Fibroblast of lung (primary cell): Measurements from ENCODE around the gene PXMP4. TPM values are rescaled to one million over a fixed set of nuclear protein-coding genes. Genes with fewer than 3 reads are reported as not detected.

Experiments
- DNase-seq, 2 donors: peaks; one replicate each; pipeline versions ENCODE4 v3.0.0 to v3.0.0-alpha.2; 2010; ENCODE audit warnings: low read depth in 2 of 2
- H2AFZ ChIP-seq: 2 replicates; pipeline ENCODE4 v1.5.1; 2012; ENCODE audit warnings: low read length, control low read depth, inconsistent platforms
- H3K27ac ChIP-seq: 2 replicates; pipeline ENCODE4 v1.5.1; 2011; ENCODE audit warnings: low read length, control low read depth; ENCODE audit not compliant: insufficient read depth
- H3K27me3 ChIP-seq: 2 replicates; pipeline ENCODE4 v1.5.1; 2011; ENCODE audit warnings: mild to moderate bottlenecking, low read length; ENCODE audit not compliant: control insufficient read depth, insufficient read depth
- H3K36me3 ChIP-seq: 2 replicates; pipeline ENCODE4 v1.5.1; 2011; ENCODE audit warnings: low read length; ENCODE audit not compliant: control insufficient read depth, insufficient read depth
- H3K4me1 ChIP-seq: 2 replicates; pipeline ENCODE4 v1.5.1; 2011; ENCODE audit warnings: low read length; ENCODE audit not compliant: control insufficient read depth, insufficient read depth; ENCODE audit errors: extremely low read depth
- H3K4me2 ChIP-seq: 2 replicates; pipeline ENCODE4 v1.5.1; 2011; ENCODE audit warnings: low read length, control low read depth; ENCODE audit not compliant: insufficient read depth; ENCODE audit errors: extremely low read depth
- H3K4me3 ChIP-seq, 4 experiments: fragments of 200-600 bp in 1 of 4; sonication (generic) in 1 of 4; replicated peaks in 1 of 4; 2 replicates each; pipeline ENCODE4 v1.5.1; 2011 to 2016; ENCODE audit warnings: low read length in 4 of 4, low read depth in 3 of 4, mild to moderate bottlenecking in 3 of 4, control low read depth in 2 of 4, inconsistent platforms in 1 of 4, mixed read lengths in 1 of 4; ENCODE audit not compliant: insufficient read depth in 1 of 4; ENCODE audit errors: control extremely low read depth in 1 of 4
- H3K79me2 ChIP-seq: 2 replicates; pipeline ENCODE4 v1.5.1; 2012; ENCODE audit warnings: mild to moderate bottlenecking, low read length, inconsistent platforms; ENCODE audit not compliant: control insufficient read depth, insufficient read depth
- H3K9ac ChIP-seq: 2 replicates; pipeline ENCODE4 v1.5.1; 2011; ENCODE audit warnings: mild to moderate bottlenecking, low read length, control low read depth; ENCODE audit not compliant: insufficient read depth
- H3K9me3 ChIP-seq: 2 replicates; pipeline ENCODE4 v1.5.1; 2012; ENCODE audit warnings: low read depth, low read length; ENCODE audit not compliant: control insufficient read depth, insufficient read depth
- H4K20me1 ChIP-seq: 2 replicates; pipeline ENCODE4 v1.5.1; 2011; ENCODE audit warnings: low read length; ENCODE audit not compliant: control insufficient read depth, insufficient read depth; ENCODE audit errors: extremely low read depth
- EZH2 ChIP-seq: IDR thresholded peaks from 2 replicates; pipeline ENCODE4 v1.5.1; 2012; ENCODE audit warnings: low read length, control low read depth, mild to moderate bottlenecking; ENCODE audit errors: missing control alignments
- polyA plus RNA-seq, 2 donors: library from polyadenylated mRNA; depleted of rRNA in 1 of 2; stranded (reverse) in 1 of 2; unstranded in 1 of 2; fragments of >200 nt; gene quantifications; 2 replicates each; pipeline ENCODE4 v1.2.1, GENCODE V29; 2011 to 2012; ENCODE audit warnings: missing spikeins in 1 of 2
- total RNA-seq: library from RNA; depleted of rRNA; stranded (reverse); fragments of >200 nt; gene quantifications from 2 replicates; pipeline ENCODE4 v1.2.1, GENCODE V29; 2014
- TF ChIP-seq, protein P1 (sequence below), 2 donors: IDR thresholded peaks in 1 of 2; conservative IDR thresholded peaks in 1 of 2; 1 replicate in 1 of 2; 2 replicates in 1 of 2; pipeline ENCODE4 v1.5.1; 2011 to 2012; ENCODE audit warnings: low read length in 2 of 2, control low read depth in 1 of 2, inconsistent platforms in 1 of 2, low read depth in 1 of 2, mild to moderate bottlenecking in 1 of 2

The PXMP4 gene
- total and polyA plus RNA-seq, 2 donors (not counting 1 experiment from before 2014, with no cell fraction given), result 4.1 to 6.3 TPM

DNA sequence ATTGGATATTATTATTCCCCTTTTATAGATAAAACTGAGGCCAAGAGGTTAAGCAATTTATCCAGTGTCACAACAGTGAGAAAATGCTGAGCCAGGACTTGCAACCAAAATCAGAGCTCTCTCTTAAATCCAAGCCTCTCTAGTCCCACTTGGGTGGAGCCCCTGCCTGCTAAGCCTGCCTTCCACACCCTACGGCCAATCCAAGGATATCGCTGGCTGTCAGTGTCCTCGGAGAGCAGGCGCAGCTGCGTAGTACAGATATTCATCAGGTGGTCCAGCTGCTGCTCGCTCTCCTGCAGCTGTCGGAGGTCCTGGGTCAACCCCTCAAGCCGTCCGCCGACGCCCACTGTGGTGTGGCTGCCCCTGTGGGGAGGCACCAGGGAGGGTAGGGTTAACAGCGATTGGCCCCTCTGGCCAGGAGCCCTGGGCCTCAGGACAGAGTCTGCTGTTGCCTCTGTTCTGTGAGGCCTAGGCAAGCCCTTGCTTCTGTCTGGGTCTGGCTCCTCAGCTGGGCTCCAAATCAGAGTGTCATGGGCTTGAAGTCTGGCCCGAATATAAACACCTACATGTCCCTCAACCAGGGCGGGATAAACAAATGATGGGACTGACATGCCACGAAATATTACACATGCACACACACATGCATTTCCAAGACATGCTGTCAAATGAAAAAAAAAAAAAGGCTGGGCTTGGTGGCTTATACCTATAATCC is 42.0 kb downstream of the PXMP4 start:
- Histone ChIP-seq H3K9me3 (no peaks in the 10 kb centered on the region), H3K27me3 (no peaks in the 10 kb centered on the region), H3K9ac (no peak overlapping the region), H3K4me3 (no peak overlapping the region), H3K27ac (no peak overlapping the region), H4K20me1 (no peaks in the 10 kb centered on the region), H3K4me2 (no peak overlapping the region), H3K36me3 (no peaks in the 10 kb centered on the region), H2AFZ (no peak overlapping the region), H3K4me1 (peaks cover 17% of the 10 kb centered on the region), H3K79me2 (no peaks in the 10 kb centered on the region)
- no peak for TF ChIP-seq EZH2
- TF ChIP-seq, protein P1, sequence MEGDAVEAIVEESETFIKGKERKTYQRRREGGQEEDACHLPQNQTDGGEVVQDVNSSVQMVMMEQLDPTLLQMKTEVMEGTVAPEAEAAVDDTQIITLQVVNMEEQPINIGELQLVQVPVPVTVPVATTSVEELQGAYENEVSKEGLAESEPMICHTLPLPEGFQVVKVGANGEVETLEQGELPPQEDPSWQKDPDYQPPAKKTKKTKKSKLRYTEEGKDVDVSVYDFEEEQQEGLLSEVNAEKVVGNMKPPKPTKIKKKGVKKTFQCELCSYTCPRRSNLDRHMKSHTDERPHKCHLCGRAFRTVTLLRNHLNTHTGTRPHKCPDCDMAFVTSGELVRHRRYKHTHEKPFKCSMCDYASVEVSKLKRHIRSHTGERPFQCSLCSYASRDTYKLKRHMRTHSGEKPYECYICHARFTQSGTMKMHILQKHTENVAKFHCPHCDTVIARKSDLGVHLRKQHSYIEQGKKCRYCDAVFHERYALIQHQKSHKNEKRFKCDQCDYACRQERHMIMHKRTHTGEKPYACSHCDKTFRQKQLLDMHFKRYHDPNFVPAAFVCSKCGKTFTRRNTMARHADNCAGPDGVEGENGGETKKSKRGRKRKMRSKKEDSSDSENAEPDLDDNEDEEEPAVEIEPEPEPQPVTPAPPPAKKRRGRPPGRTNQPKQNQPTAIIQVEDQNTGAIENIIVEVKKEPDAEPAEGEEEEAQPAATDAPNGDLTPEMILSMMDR (conservative IDR thresholded peaks at IDR 0.05 in 1 of 2, IDR thresholded peaks at IDR 0.05 in 1 of 2; ENCODE audit: low read depth in 1 of 2, low read length in 2 of 2), result no peak
- no peak for DNase-seq

DNA sequence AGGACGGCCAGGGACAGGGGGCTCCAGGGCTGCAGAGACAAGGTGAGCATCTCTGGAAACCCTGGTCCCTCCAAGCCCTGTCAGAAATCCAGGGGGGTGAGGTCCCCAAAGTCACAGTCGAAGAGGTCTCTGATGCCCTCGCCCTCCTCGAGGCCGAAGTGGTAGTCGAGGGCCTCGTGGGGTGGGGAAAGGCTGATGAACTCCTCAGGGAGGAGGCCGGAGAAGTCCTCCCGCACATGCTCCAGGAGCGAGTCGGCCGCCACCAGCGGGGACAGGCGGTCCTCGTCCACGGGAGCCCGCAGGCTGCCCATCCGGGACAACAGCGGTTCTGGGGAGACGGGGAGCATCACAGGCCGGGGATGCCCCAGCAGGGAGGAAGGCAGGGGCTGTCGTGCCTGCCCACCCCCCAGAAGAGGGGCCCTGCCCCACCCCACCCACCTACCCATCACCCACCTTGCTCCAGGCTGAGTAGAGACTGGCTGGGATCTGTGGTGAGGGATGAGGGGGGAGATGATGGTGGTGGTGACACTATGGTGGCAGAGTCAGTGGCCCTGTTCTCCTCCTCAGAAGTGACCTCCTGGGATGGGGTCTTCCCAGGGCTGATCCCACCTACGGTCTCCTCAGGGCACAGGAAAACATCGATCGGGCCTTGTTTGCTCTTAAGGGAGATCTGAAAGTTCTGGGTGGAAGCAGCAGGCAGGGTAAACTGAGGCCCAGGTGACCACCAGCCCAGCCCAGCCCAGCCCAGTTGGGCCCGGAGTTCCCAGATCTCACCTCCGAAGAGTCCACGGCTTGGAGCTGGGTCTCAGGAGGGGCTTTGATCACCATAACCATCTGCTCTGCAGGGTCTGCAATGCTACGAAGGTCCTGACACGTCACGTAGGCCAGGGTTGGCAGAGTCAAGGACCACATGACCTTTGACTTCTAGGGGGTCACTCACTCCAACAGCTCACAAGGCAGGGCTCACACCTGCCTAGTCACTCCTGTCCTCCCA is 43.2 kb downstream of the PXMP4 start:
- H3K27me3 ChIP-seq, result no peaks in the 10 kb centered on the region
- H3K36me3 ChIP-seq, result peaks cover 2% of the 10 kb centered on the region
- H2AFZ ChIP-seq, result no peak overlapping the region
- H4K20me1 ChIP-seq, result no peaks in the 10 kb centered on the region
- H3K4me2 ChIP-seq, result no peak overlapping the region
- no peaks in the 10 kb centered on the region for H3K9me3 ChIP-seq
- DNase-seq, result no peak
- TF ChIP-seq EZH2, result no peak
- TF ChIP-seq, protein P1 (conservative IDR thresholded peaks at IDR 0.05 in 1 of 2, IDR thresholded peaks at IDR 0.05 in 1 of 2; ENCODE audit: low read depth in 1 of 2, low read length in 2 of 2), result no peak
- H3K4me1 ChIP-seq, result peaks cover 17% of the 10 kb centered on the region
- no peak overlapping the region for H3K4me3 ChIP-seq
- no peak overlapping the region for H3K27ac ChIP-seq
- H3K79me2 ChIP-seq, result no peaks in the 10 kb centered on the region
- H3K9ac ChIP-seq, result no peak overlapping the region

DNA sequence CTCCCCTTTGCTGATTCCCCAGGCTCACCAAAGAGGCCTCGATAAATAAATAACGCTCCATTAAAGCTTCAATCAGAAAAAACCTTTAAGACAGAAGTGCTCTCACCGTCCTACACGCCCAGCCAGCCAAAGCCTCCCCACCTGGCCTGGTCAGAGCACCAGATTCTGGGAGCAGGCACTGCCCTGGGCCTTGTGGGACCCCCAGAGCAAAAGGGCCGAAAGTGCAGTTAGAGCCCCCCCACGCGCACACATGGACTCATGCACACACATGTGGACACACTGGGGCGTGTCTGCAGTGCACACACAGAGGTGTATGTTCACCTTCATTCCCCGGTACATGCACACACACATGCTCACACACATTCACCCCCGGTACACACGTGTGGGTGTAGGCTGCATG is 44.0 kb downstream of the PXMP4 start:
- Histone ChIP-seq H3K36me3 (peaks cover 2% of the 10 kb centered on the region), H3K27ac (no peak overlapping the region), H3K4me2 (no peak overlapping the region), H3K27me3 (no peaks in the 10 kb centered on the region), H3K4me3 (no peak overlapping the region), H4K20me1 (no peaks in the 10 kb centered on the region), H3K9ac (no peak overlapping the region), H2AFZ (no peak overlapping the region), H3K9me3 (no peaks in the 10 kb centered on the region), H3K79me2 (no peaks in the 10 kb centered on the region), H3K4me1 (peaks cover 17% of the 10 kb centered on the region)
- no peak for DNase-seq
- TF ChIP-seq, protein P1 (conservative IDR thresholded peaks at IDR 0.05 in 1 of 2, IDR thresholded peaks at IDR 0.05 in 1 of 2; ENCODE audit: low read depth in 1 of 2, low read length in 2 of 2), result no peak
- TF ChIP-seq EZH2, result no peak
